ENCODE results near the gene PLA2G4B.

Gene PLA2G4B

GRCh38 chr15:41801185-41801584, 37.5 kb upstream of the PLA2G4B start:
- no peak for TF ChIP-seq CTCF (IDR thresholded peaks at IDR 0.05; ENCODE audit: borderline replicate concordance, insufficient read depth, low read depth, low read length)

GRCh38 chr15:41801850-41802455, 36.7 kb upstream of the PLA2G4B start:
- no peak overlapping the region for H3K4me3 ChIP-seq (ENCODE audit: low read depth, low read length)
- no peak for TF ChIP-seq CTCF (IDR thresholded peaks at IDR 0.05; ENCODE audit: borderline replicate concordance, insufficient read depth, low read depth, low read length)

More at GRCh38 chr15:41801185-41801584, 37.5 kb upstream of the PLA2G4B start:
- H3K4me3 ChIP-seq (ENCODE audit: low read depth, low read length), result no peak overlapping the region

- TF ChIP-seq CTCF (IDR thresholded peaks at IDR 0.05; ENCODE audit: borderline replicate concordance, insufficient read depth, low read depth, low read length), result no peak
- H3K4me3 ChIP-seq (ENCODE audit: low read depth, low read length), result no peak overlapping the region
These were observed 34.3 kb upstream of the PLA2G4B start for GRCh38 chr15:41804361-41804760.

- TF ChIP-seq CTCF (IDR thresholded peaks at IDR 0.05; ENCODE audit: borderline replicate concordance, insufficient read depth, low read depth, low read length), result no peak
- H3K4me3 ChIP-seq (ENCODE audit: low read depth, low read length), result no peak overlapping the region
These were observed 33.6 kb upstream of the PLA2G4B start for GRCh38 chr15:41804916-41805666.

GRCh38 chr15:41805711-41806110, 32.9 kb upstream of the PLA2G4B start:
- H3K4me3 ChIP-seq (ENCODE audit: low read depth, low read length), result no peak overlapping the region
- no peak for TF ChIP-seq CTCF (IDR thresholded peaks at IDR 0.05; ENCODE audit: borderline replicate concordance, insufficient read depth, low read depth, low read length)

GRCh38 chr15:41806291-41807181, 32.1 kb upstream of the PLA2G4B start:
- H3K4me3 ChIP-seq (ENCODE audit: low read depth, low read length), result no peak overlapping the region
- no peak for TF ChIP-seq CTCF (IDR thresholded peaks at IDR 0.05; ENCODE audit: borderline replicate concordance, insufficient read depth, low read depth, low read length)
